ENCODE measurements around the gene HIP1.
"Not testable (repeated sequence)": the region's sequence is repeated elsewhere in the genome, so short reads cannot be mapped to it uniquely, and the experiment has no call there.

The HIP1 gene

DNA sequence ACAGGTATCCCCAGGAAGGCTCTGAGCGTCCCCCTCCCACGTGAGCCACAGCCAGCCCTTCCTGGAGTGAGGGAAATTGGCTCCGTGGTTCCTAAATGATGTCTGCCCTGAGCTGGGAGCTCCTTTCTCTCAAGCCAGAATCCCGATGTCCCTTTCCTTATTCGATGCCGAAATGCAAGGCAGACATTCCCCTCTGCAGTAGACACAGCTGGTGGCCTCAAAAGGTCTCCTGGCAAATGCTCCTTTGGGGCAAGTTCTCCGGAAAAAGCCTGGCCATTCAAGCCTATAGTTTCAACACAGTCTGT, 98.9 kb downstream of the HIP1 start:
- no peak for DNase-seq (ENCODE audit: low spot score)

DNA sequence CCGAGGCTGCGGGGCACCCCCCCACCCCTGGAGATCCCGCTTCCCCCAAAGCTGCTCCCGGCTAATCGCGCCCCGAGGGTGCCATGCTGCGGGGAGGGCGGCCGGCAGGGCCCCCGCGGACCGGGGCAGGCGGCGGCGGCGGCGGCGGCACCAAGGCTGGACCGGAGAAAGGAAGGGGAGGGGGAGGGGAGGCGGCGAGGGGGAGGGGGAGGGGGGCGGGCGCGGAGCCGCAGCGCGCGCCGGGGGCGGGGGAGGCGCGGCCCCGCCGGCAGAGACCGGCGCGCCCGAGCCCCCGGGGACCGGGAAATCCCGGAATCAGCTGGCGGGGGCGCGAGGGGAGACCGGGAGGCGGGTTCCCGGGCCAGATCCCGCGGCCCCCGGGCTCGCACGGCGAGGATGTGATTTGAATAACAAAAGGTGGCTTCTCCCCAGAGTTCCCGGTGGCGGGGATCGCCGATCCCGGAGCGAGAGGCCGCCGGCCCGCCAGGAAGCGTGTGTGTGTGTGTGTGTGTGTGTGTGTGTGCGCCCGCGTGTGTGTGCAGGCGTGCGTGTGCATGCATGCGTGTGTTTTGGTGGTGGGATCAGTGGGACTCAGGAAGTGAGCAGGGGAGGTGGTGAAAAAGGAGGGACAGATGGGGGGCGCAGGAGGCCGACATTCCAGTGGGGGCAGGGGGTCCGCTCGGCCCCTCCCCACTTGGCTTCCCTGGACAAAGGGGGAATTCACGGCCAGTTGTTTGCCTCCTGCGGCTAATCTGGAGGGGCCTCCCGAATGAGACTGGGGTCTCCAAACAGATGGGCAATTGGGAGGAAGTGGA, 99.5 kb downstream of the HIP1 start:
- peak; percentile 33 for DNase-seq (ENCODE audit: low spot score)

DNA sequence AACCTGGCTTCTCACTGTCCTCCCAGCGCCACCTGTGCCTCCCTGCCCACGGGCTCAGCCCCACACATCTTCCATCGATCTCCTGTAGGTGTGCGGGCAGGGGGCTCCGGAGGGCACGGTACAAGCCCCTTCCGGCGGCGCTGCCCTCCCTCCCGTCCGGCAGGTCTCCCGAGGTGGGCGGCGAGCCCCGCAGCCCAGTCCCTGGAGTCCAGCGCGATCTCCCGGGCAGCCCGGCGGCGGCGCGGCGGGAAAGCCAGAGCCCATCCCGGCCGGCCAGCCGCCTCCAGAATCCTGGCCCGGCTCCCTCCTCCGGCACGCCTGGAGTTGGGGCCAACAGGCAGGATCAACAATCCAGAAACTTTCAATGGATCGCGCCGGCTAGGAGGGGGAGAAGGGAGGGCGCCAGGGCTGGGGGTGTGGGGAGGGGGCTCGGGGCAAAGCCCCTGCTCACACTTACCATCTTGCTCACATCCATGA, 100.1 kb downstream of the HIP1 start:
- peak; percentile 36 for DNase-seq (ENCODE audit: low spot score)

DNA sequence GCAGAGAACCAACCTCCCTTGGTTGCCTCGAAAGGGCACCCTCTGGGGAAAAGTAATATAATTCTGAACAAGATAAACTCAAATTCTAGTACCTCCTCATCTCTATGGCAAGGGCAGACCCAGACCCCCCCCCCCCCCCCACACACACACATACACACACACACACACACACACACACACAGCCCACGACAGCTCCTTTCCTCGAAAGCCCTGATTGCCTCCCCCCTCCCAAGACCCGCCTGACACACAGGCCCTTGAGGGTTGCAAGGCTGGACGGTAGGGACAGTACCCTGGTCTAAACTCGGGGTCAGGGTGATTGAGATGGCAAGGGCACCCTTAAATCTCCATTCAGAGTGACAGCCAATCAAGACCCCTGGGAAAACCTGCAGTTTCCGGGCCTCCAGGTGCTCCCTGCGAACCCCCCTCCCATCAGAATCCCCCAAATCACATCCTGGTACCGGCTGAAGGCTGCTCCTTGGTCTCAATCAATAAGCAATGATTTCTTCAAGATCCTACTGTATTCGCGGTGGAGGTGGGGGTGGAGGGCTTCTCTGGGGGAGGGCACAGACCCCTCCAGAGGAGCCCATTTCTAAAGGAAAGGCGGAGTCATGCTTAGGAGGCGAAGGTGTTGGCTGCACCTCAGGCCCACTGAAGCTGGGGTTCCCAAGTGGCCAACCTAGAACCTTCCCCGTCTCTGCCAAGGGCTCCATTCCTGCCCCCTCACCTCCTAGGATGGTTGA, 100.7 kb downstream of the HIP1 start:
- no peak for DNase-seq (ENCODE audit: low spot score)

DNA sequence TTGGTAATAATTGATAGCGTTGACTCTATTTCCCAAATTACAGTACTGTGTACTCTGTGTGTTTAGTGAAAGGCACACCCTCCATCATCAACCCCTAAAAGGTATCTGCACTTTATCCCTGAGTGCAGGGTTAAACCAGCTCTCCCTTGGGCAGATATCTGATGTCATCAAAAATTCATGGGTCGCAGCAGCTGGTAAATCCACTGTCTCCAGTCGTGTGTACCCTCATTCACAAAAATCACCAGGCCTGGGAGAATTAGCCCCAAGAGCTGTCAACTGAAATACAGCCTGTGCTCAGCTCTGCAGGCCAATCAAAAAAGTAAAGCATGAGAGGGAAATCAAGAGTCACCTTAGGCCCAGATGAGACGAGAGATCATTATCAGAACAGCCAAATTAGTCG, 103.7 kb downstream of the HIP1 start:
- DNase-seq (ENCODE audit: low spot score) = no peak

DNA sequence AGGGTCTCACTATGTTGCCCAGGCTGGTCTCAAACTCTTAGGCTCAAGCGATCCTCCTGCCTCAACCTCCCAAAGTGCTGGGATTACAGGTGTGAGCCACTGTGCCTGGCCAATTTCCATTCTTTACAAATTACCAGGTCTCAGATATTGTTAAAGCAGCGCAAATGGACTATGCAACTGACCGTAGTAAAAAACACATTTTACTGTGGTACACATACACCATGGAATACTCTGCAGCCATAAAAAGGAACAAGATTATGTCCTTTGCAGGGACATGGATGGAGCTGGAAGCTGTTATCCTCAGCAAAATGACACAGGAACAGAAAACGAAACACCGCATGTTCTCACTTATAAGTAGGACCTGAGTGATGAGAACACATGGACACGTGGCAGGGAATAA, 106.2 kb downstream of the HIP1 start:
- not testable (repeated sequence) for DNase-seq (ENCODE audit: low spot score)

DNA sequence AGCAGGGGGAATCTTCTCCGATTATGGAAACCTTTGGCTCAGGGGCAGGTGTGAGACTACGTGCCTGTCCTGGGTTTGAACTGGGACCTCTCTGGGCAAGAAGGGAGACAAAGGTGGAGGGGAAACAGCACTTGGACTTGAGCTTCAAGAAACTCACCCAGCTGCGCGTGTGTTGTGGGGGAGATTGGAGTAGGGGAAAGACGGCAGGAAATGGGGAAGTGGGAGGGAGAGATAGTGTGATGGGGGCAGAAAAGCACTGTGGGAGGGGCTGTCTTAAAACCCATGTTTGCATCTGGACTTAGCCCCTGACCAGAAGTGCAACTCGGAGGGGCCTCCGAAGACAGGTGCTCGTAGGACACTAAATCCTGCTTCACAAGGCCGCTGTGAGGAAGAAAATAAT, 107.0 kb downstream of the HIP1 start:
- no peak for DNase-seq (ENCODE audit: low spot score)

DNA sequence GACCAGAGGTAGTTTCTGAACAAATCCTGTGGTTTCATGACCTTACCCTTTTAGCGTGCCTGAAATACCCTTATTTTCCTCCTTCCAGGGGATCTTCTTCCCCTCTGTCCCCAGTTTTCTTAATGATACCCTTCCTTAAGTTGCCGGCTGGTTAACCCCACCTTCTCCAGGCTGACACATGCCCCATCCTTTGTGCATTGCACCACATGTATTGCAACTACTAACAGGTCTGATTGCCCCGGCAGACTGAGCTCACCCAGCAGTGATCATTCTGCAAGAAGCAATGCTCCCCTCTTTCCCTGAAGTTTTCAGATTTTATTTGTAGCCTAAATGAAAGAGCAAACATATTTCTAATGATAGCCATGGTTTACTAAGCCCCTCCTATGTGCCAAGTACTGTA, 108.2 kb downstream of the HIP1 start:
- DNase-seq (ENCODE audit: low spot score) = no peak

DNA sequence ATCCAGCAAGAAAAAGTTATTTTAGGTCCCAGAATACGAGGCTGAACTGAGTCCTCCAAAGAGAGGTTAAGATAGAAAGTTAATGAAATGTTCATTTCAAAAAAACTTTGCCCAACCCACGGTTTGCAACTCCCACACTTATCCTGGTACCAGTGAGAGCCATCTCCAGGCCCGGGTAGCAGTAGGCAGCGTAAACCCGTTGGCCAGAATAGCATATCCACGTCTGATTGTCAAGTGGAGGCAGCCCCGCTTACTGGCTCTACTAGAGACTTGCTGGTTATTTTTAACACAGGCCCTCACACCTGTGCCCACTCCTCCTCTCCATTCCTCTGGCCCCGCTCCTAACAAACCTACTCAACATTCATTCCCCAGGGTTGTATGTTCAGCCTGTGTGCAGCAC, 109.7 kb downstream of the HIP1 start:
- no peak for DNase-seq (ENCODE audit: low spot score)

DNA sequence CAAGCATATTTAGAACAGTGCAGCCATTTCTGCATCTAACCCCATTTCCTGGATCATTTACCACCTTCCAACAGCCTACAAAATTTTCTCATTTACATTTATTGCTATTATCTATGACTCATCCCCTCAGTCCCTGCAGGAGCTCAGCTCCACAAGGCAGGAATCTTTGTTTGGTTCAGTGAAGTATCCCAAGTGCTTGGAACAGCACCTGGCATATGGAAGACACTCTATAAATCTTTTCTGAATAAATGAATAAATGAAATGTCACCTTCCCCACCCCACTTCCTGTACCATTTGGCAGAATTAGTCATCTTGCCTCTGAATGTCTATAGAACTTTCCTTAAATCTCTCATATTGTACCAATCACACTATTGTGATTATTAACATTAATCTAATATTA, 110.7 kb downstream of the HIP1 start:
- no peak for DNase-seq (ENCODE audit: low spot score)

DNA sequence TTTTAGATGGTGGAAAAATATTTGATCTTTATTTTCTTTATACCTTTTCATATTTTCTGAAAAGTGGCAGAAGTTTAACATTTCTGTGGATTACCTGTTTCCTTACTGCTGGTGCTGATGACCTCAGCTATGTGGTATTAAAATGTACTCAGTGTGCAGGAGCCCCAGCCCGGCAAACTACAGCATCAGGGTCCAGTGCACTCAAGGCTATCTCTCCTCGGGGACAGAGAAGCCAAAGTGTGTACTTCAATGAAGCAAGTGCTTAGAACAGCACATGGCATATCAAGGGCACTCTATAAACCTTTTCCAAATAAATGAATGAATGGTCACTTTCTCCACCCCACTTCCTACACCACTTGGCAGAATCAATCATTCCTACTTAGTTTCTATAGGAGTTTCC, 111.8 kb downstream of the HIP1 start:
- DNase-seq (ENCODE audit: low spot score) = no peak

DNA sequence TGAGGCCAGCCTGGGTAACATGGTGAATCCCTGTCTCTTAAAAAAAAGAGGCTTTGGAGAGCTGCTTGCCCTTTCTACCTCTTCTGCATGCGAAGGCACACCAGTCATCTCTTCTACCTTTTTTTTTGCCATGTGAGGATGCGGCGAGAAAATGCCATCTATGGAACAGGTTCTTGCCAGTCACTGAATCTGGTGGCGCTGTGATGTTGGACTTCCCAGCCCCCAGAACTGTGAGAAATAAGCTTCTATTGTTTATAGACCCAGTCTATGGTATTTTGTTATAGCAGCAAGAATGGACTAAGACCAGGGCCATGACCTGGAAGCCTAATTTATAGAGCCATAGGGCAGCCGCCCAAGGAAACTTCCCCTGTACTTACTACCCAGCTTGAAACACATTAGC, 112.9 kb downstream of the HIP1 start:
- DNase-seq (ENCODE audit: low spot score) = no peak

DNA sequence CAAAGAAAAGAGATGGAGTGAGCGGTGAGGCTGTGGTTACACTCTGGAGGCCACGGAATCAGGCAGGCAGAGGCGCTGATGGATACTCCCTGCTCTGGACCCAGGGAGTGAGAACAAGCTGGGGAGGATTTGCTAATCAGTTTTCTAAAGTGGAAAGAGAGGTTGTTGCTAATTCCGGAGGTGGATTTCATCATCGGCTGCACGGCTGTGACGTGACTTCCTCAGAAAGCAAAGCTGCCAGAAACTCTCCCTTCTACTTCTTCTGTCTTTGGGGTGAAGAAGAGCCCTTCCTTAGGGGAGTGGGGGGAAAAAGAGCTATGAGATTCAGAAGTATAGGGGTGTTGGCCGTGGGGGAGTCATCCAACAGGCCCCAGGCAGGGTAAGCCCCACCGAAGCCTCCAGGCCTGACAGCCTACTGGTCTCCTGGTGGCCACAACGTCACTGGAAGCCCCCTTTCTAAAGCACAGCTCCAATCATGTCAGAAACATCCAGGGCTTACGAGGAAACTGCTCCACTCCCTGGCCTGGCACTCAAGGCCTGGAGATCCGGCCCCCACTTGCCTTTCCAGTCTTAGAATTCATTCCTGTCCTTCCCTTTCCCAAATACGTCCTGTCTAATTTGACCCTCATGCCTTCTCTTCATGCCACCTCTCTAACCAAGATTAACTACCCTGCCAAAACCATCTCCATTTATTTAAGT, 114.5 kb downstream of the HIP1 start:
- no peak for DNase-seq (ENCODE audit: low spot score)

DNA sequence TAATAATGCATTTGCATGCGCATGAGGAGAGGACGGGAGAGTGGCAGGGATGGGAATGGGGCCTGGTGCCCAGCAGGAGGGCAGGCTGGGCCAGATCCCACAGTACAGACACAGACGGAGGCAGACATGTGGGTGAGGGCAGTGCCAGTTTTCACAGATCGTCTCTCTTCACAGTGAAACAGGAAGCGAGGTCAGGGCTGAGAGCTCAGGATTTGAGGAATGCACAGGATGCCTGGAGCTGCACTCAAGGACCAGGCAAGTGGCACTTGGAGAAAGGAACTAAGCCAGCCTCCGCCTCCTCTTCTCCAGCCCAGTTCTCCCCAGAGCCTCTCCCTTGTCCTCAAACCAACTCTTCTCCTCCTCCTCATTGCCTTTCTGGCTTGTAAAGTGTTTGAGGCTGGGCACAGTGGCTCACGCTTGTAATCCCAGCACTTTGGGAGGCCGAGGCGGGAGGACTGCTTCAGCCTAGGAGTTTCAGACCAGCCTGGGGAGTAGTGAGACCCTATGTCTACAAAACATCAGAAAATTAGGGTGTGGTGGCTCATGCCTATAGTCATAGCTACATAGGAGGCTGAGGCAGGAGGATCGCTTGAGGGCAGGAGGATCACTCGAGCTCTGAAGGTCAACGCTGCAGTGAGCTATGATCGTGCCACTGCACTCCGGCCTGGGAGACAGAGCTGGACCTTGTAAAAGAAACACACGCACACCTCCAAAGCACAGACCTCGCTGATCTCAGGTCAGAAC, 115.2 kb downstream of the HIP1 start:
- no peak for DNase-seq (ENCODE audit: low spot score)

DNA sequence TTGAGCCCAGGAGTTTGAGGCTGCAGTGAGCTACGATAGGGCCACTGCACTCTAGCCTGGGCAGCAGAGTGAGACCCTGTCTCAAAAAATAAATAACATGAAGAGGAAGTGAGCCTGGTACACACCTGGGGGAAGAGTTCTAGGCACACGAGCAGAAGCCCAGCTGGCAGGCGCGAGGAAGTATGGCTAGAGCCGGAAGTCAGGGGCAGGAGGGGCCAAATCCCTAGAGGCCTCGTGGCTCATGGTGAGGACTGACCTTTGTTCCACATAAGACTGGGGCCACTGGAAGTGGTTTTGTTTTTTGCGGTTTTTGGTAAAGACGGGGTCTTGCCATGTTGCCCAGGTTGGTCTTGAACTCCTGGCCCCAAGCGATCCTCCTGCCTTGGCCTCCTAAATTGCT, 117.6 kb downstream of the HIP1 start:
- DNase-seq (ENCODE audit: low spot score) = no peak

DNA sequence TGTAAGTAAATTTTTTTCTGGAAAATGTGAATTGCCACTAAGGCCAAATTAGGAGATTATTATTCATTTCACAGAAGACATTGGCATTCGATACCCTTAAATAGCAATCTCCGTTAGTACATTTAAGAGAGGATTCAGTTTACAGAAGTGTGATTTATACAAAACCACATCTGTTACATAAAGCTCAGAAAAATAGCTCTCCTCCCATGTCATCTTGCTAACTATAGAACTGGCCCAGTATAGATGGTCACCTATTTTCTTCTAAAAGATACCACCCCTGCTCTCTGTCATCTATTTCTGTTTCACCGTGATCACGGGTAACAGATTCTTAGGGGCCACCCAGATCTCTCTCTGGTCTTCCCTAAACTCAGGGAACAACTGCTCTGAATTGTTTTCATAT, 119.1 kb downstream of the HIP1 start:
- no peak for DNase-seq (ENCODE audit: low spot score)

DNA sequence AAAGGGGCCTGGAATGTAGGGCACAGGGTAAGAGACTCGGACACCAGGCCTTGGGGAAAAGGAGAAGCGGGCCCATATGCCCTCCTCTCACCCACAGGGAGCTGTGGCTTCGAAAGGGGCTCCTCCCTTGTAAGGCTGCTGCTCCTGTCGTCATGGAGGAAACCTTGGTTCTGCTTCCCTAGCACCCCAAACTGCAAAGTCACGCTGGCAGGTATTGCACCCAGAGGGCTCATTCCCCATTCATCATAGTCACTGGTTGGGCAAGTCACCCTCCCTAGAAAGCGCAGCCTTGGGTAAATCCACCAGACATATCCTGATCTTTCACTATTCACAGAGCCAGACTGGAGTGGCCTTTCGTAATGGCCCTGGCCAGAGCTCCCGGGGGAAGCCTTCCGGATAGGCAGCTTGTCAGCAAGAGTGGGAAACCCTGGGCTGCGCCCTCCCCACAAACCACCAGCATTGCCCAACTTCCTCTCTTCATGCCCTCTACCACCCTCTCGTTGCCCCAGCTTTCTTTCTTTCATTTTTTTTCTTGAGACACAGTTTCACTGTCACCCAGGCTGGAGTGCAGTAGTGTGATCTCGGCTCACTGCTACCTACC, 121.0 kb downstream of the HIP1 start:
- DNase-seq (ENCODE audit: low spot score) = no peak

DNA sequence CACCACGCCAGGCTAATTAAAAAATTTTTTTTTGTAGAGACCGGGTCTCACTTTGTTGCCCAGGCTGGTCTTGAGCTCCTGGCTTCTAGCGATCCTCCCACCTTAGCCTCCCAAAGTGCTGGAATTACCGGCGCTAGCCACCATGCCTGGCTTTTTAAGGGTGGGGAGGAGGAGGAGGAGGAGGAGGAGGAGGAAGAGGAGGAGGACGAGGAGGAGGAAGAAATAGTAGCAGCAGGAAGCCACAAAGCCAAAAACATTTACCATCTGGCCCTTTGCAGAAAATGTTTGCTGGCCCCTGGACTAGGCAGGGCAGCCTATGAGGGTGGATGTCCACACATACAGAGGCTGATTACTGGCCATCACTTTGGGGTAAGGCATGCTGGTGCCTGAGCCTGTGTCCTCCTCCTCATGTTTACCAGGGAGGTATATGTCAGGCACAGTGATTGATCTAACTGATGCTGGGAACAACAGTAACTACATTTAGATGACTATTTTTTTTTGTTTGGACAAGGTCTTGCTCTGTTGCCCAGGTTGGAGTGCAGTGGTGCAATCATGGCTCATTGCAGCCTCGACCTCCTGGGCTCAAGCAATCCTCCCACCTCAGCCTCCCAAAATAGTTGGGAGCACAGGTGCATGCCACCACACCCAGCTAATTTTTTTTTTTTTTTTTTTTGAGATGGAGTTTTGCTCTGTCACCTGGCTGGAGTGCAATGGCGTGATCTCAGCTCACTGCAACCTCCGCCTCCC, 122.1 kb downstream of the HIP1 start:
- DNase-seq (ENCODE audit: low spot score) = no peak

DNA sequence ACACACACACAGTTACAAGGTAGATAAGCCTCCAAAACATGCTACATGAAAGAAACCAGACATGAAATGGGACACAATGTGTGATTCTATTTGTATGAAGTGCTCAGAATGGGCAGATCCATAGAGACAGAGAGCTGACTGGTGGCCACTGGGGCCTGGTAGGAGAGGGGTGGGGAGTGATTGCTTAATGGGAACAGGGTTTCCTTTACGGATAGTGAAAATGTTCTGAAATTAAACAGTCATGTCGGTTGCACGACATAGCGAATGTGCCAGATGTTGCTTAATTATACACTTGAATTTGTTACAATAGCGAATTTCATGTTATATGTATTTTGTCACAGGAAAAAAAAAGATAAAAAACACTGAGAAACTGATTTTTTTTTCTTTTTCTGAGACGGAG, 124.3 kb downstream of the HIP1 start:
- no peak for DNase-seq (ENCODE audit: low spot score)

DNA sequence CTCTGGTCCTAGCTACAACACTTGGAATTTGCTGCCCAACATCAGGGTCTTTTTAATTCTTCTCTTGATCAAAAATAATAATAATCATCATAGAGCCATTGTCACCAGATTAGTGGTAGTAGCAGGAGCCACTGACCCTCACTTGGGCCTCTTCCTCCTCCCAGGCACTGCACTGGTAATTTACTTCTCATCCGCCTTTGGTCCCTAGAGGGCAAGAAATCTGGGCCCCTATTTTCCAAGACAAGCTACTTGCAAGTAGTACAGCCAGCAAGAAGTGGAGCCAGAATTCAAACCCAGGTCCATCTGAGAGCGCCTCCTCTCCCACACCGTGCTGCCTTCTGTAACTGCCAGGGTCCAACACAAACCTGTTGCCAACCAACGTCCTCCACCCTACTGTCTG, 125.4 kb downstream of the HIP1 start:
- DNase-seq (ENCODE audit: low spot score) = no peak

DNA sequence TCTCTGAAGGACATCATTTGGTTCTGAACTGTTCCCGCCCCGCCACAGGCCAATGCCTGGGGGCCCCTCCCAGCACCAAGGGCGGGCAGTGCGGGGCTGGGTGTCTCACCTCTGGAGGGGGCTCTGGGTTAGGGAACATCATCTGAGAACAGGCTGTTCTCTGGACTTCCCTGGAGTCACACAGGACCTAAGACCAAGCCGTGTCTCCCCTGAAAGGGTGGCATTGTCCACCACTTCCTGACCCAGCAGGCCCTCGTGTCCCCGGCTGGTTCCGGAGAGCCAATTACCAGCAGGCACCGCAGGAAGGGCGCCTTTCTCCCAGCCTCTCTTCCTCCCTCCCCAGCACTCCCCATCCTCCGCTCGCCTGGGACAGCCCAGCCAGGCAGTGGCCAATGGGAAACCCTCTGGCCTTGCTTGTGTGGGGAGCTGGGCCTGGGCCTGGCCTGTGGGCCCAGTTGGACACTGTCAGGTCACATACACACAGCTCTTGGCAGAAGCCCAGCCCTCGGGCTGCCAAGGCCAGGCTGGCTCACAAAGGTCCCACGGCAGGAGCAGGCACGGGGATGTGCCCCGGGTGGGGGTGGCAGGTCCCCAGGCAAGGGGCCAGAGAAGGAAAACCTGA, 127.1 kb downstream of the HIP1 start:
- DNase-seq (ENCODE audit: low spot score) = peak; percentile 78

Data from kidney capillary endothelial cell (primary cell).